Activated CD8-positive, alpha-beta memory T cell treated with anti-CD3 and anti-CD28 coated beads, Interleukin-2, amount 50 U/mL, for 1 hour (primary cell): Measurements from ENCODE around the gene CRIP3.
A peak's percentile ranks its signal among the peaks of the same experiment; 100 is the strongest.

Experiments used
- DNase-seq: peaks from one replicate; pipeline ENCODE4 v3.0.0-alpha.2; 2020; ENCODE audit errors: extremely low read depth

CRIP3 gene

GRCh38 chr6:43273707-43274106, 34.9 kb downstream of the CRIP3 start:
- no peak for DNase-seq

DNA sequence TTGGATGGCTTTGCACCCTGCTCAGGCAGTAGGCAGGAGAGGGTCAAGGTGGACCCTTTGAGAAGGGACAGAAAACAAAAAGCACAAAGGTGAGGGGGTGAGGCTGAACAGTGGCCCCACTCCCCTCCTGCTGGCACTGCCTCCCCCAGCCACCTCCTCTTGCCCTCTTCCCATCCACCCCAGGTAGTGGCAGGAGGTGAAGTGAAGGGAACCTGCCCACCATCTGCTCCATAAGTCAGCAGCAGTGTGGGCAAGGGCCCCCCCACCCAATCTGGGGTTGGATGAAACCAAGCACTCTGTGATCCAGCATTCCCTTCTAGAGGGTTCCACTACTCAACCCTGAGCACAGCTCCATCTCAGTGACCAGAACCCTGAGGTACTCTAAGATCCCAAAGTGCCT, 36.7 kb downstream of the CRIP3 start:
- DNase-seq, result no peak

DNA sequence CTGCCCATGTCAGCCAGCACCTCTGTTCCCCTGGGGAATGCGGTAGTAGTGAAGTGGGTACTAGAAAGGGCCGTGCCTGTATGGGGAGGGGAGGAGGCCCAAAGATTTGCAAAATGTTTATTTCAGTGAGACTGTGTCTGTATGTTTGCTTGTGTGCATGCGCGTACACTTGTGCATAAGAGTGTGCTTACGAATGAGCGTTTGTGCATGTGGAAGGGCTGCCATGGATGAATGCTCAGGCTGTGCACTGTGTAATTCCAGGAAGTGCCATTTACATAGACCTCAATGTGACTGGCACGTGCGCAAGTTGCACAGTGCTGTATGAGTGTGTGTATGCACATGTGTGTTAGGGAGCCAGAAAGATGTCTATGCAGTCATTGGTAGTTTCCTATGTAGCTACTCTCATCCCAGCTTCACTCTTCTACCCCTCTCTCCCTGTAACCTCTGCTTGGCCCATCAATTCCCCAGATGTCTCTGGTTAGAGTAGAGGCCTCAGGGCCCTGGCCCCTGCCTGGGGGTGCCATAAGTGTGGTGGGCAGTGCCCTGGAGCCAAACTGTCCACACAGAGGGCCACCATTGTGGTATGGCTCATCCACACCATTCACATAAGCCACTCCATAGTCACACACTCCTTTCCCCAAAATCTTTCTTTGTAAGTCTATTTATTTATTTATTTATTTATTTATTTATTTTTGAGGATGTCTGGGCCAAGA, 37.4 kb downstream of the CRIP3 start:
- no peak for DNase-seq

DNA sequence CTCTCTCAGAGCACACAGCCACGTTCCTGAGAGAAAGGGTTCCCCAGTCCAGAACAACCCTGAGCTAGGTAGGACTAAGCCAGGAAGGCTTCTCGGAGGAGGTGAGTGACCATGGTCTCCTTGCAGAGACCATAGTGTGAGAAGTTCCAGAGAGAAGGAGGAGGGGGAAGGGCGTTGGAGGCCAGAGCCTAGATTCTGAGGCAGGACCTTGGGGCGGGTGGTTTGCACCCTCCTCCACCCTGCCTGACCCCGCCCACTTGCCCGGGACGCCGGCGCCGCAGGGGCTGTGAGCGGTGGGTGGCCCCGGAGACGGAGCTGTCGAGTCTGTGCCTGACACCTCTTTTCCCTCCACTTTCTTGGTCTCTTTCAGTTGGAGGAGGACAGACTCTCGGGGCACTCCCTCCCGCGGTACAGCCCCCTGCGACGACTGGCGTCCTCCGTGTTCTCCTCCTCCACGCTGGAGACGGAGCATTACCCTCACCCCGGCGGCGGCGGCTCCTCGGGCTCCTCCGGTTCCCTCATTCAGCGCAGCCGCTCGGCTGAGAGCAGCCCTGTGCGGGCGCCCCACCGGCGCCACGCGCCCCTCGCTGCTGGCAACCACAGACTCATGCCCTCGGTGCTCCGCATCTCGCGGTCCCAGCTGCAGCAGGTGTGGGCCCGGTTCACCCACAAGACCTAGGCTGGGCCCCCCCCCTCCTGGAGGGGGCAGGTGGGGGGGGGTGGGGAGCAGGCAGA, 39.2 kb downstream of the CRIP3 start:
- no peak for DNase-seq

DNA sequence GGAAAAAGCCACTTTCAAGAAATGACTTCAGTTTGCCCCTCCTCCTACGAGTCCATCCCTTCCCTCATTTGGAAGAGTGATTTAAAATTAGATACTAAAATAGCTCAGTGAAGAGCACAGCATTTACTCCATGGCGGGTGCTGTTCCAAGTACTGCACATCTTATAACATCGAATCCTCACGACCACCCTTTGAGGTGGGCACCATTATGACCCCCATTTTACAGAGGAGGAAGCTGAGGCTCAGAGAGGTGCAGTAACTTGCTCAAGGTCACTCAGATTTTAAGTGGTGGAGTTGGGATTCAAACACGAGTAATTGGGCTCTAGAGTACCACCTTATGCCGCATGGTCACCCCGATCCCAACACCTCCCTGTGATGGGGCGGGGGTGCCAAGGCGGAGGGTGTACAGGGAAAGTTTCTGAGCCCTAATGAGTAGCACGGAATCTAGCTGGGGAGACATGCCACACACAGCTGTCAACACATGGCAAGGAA, 39.8 kb downstream of the CRIP3 start:
- no peak for DNase-seq

DNA sequence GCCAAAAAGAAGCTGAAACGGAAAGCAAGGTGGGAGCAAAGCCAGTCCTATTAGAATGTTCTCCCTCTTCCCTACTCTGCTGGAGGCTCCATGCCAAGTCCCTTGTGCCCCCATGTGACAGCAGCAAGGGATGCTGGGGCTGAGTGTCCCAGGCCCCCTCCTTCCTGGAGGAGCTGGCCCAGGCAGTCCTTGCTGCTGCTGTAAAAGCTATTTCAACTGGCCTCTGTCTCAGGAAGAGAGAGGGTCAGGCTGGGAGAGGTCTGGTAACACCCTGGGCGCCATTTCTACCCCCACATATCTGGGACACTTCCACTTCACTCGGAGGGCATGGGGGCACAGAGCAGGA, 40.3 kb downstream of the CRIP3 start:
- no peak for DNase-seq

DNA sequence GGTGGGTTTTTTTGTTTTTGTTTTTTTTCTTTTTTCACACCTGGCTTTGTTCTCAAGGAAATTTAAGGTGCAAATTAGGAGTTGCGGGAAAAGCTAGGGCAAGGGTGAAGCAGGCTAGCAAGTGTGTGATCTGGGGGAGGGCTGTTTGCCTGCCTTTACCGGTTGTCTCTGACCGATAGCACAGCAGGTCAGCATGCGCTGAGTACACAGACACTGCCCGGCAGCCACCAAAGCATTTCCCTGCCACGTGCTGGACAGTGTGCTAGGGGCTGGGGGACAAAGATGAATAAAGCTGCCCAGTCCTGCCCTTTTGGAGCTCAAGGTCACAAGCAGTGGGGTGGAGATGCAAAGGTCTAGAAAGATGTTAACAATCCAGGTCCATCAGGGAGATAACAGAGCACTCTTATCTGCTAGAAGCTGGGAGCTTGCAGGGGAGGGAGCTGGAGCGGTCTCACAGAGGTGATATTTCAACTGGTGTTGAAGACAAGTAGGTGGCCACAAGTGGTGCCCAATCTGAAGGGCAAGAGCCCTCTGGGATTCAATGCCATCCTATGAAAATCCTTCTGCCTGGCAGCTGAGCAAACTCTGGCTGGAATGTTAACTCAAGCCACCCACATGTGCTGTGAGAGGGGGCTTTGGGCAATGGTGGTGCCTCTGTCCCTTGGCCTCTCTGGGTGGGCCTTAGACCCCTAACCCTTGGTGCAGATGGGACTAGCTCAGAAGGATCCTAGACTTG, 40.8 kb downstream of the CRIP3 start:
- no peak for DNase-seq

- no peak for DNase-seq
These were observed 43.1 kb downstream of the CRIP3 start for GRCh38 chr6:43265564-43265963.

GRCh38 chr6:43264599-43265145, 44.0 kb downstream of the CRIP3 start:
- no peak for DNase-seq

DNA sequence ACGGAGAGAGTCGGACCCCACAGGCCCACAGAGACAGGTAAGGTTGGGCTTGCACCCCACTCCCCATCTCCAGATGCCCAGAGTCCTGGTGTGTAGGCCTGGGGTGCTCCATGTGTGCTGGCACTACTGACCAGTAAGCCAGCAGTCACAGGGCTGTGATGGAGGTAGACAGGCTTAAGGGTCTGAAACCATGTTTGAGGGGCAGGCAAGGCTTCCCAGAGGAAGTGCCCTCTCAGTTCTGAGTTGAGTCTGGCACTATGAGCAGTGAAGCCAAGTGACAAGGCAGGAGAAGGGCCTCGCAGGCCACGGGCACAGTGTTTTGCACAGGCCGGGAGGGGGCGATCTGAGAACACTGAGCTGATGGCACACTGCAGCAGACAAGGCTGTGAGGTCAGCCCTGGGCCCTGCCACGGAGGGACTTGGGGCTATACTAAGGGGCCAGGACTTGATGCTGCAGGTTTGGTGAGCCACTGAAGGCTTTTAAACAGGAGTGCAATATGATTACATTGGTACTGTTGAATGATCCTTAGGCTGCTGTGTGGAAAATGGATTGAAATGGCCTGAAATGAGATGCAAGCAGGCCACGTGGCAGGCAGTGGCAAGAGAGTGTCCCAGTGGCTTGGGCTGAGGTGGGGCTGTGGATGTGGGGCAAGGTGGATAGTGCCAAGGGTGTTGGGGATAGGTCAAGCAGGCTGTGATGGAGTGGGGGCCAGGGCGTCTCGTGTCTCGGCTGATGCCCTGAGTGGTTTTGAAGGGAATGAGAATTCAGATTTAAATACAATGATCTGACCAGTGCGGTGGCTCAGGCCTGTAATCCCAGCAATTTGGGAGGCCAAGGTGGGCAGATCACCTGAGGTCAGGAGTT, 45.1 kb downstream of the CRIP3 start:
- DNase-seq, result peak; percentile 26

DNA sequence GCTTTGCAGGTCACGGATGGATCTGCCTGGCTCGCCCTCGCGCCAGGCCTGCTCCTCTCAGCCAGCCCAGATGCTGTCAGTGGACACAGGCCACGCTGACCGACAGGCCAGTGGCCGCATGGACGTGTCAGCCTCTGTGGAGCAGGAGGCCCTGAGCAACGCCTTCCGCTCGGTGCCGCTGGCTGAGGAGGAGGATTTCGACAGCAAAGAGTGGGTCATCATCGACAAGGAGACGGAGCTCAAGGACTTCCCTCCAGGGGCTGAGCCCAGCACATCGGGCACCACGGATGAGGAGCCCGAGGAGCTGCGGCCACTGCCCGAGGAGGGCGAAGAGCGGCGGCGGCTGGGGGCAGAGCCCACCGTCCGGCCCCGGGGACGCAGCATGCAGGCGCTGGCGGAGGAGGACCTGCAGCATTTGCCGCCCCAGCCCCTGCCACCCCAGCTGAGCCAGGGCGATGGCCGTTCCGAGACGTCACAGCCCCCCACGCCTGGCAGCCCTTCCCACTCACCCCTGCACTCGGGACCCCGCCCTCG, 45.8 kb downstream of the CRIP3 start:
- DNase-seq, result no peak

GRCh38 chr6:43262000-43262779, 46.4 kb downstream of the CRIP3 start:
- DNase-seq, result no peak

- DNase-seq, result no peak
These were observed 47.4 kb downstream of the CRIP3 start for GRCh38 chr6:43261198-43261597.

GRCh38 chr6:43260791-43261190, 47.8 kb downstream of the CRIP3 start:
- no peak for DNase-seq

GRCh38 chr6:43258807-43259686, 49.6 kb downstream of the CRIP3 start:
- no peak for DNase-seq

DNA sequence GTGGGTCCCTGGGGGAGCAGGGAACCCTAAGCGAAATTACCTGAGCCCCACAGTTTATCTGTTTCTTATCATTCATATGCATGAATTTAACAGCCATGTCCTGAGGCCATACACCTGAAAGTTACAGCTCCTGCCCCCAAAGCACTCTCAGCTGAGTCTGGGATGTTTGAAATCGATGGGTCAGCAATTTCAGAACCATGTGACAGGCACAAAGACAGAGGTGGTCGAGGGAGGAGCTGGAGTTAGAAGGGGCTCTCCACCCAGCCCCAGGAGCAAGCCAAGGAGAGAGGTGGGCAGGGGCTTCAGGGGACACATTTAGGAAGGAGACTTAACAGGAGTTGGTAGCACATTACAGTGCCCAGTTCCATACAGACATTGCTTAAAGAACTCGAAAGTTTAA, 50.4 kb downstream of the CRIP3 start:
- no peak for DNase-seq

DNA sequence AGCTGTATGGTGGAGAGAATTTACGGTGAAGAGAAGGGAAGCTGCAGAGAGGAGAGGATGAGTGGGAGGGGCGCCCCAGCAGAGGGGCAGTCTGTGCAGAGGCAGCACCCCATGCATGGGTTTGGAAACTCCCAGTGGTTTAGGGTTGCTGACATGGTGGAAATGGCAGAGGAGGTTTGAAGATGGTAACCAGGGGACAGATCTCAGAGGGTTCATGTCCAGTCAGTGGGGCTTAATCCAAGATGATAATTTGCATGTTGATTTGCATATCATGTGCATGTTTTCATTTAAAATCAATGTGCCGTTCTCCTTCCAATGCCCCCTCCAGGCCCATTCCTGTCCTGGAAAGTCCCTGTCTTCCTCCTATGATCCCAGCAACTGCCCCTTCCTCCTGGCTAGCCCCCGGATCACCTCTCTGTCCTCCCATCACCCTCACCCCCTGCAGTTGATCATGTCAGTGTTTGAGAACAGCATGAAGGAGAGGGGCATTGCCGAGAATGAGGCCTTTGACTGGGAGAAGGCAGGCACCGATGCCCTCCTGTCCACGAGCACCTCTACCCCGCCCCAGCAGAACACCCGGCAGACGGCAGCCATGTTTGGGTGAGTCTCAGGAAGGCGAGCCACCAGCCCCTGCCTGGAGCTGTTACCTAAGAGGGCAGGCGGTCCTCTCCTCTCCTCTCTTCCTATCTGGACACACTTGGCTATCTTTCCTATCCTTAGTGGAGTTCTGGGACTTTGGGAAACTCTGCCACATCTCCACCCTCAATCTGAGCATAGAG, 51.1 kb downstream of the CRIP3 start:
- DNase-seq, result no peak

DNA sequence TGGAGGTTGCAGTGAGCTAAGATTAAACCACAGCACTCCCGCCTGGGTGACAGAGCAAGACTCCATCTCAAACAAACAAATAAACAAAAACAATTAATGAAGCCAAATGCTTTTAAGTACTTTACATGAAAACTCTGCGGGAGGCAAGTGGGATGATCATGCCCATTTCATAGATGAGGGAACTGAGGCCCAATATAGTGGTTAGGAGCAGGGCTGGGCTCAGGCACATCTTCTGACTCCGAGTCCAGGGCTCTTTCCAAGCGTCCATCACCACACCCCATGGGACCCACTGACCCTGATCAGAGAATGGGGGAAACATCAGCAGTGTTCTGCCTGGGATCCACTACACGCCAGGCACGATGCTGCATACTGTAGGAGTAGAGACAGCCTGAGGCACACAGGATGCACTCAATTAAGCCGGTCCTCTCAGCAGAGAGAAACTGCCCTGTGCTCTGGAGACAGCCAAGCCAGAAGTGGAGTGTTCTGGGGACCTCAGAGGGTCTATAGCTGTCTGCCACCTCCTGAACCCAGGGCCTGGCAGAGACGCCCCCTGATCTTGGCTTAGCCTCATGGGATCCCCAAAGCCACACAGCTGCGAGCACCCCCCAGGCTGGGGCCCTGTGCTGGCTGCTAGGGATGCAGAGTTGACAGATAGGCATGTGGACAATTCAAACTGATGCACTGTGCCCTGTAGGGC, 51.8 kb downstream of the CRIP3 start:
- DNase-seq, result no peak
